HG03378 (cell line): ENCODE data around the gene EMC1.
"Not testable (repeated sequence)": the region's sequence is repeated elsewhere in the genome, so short reads cannot be mapped to it uniquely, and the experiment has no call there.

Source experiments
- ATAC-seq: cut with Tn5 transposase; IDR thresholded peaks from one replicate; pipeline ENCODE4 v1.9.1; 2021; ENCODE audit warnings: mild to moderate bottlenecking, moderate library complexity; ENCODE audit not compliant: unreplicated experiment

EMC1 gene

GRCh38 chr1:19196331-19196730 is 55.0 kb downstream of the EMC1 start:
- no peak for ATAC-seq

DNA sequence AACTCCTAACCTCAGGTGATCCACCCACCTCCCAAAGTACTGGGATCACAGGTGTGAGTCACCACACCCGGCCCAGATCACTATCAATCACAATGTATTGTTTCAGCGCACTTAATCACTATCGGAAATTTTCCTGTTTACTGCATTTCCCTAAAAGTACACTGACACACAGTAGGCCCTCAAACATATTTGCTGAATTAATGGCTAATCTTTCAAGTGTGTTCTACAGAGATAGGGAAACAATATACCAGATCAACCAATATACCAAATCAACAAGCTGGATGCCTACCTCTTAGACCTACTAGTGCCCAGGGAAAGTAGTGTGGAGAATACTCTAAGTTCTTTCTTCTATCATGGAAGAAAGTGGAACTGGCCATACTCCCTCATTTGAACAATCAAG is 58.3 kb downstream of the EMC1 start:
- no peak for ATAC-seq

DNA sequence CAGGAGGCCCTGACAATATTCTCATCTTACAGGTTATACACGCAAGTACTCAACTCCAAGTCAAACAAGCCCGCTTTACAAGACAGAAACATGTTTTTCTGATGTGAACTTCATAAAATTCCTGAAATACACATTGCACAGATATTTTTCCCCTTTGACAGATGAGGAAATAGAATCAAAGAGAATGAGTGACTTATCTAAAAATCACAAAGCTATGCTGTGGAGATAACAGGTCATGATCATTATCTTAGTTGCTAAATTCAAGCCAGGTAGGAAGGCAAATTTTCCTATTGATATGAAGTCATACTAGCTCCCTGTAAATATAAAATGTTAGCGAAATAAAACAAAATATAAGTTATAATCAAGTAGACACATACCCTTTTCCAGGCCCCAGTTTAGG is 59.5 kb downstream of the EMC1 start:
- ATAC-seq: no peak

GRCh38 chr1:19190468-19190867 is 60.9 kb downstream of the EMC1 start:
- ATAC-seq: no peak

GRCh38 chr1:19189270-19189669 is 62.1 kb downstream of the EMC1 start:
- no peak for ATAC-seq

- ATAC-seq: no peak
Measured at GRCh38 chr1:19187852-19188251, 63.5 kb downstream of the EMC1 start.

DNA sequence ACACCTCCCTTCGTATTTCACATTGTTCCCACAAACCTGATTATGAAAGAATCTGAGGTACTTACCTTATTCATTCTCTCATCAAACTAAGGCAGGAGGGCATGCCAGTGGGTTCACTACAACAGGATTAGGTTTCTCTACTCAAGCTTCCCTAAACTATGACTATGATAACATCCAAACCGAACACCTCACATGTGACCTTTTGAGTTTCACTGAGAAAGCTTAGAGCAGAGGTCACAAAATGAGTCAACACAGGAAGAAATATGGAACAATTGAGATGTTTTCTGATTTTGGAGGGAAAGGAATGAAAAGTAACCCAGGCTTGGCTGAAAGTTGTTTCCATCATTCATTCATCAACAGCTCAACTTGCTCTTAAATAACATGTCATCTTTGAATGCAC is 65.3 kb downstream of the EMC1 start:
- ATAC-seq: no peak

DNA sequence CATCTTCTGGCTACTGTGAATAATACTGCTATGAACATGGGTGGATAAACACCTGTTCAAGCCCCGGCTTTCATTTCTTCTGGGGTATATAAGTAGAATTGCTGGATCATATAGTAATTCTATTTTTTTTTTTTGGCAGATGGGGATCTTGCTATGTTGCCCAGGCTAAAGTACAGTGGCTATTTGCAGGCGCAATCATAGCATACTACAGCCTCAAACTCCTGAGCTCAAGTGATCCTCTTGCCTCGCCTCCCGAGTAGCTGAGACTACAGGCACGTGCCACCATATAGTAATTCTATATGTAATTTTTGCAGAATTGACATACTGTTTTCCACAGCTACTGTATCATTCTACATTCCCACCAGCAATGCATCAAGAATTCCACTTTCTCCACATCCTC is 69.1 kb downstream of the EMC1 start:
- ATAC-seq: no peak

DNA sequence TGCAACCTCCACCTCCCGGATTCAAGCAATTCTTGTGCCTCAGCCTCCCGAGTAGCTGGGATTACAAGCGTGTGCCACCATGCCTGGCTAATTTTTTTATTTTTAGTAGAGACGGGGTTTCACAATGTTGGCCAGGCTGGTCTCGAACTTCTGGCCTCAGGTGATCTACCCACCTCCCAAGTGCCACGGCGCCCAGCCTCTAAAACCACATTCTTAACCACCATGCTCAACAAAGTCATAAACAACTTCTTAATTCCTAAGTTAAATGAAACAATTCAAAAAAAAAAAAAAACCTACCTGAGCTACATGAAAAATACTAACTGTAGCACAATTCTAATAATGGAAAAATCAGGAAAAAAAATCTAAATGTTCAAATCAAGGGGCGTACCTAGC is 71.1 kb downstream of the EMC1 start:
- ATAC-seq: not testable (repeated sequence)

DNA sequence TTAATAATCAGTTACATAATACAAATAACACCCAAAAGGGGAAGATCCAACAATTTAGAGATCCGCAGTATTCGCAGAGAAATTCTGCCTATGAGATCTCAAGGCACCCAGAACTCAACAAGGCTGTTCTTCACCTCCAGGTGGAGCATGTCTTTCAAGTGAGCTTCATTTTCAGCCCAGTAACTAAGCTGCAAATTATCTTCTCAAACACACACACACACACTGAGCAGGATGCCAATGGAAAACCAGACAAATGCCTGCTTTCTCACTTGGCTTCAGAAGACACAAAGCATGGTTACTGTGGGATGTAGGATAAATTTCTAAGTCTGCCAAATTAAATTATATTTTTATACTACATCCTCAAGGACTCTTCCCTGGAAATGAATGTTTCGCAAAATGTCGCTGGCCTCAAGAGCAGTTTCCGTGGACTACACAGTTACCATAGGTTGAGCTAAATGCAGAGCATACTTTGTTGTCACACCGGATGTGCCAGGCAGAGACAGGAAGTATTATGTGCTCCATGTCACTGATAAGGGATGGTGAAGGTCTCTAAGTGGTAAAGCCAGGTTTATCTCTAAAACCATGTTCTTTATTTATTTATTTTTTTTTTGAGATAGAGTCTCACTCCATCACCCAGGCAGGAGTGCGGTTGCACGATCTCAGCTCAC is 71.6 kb downstream of the EMC1 start:
- ATAC-seq: no peak

DNA sequence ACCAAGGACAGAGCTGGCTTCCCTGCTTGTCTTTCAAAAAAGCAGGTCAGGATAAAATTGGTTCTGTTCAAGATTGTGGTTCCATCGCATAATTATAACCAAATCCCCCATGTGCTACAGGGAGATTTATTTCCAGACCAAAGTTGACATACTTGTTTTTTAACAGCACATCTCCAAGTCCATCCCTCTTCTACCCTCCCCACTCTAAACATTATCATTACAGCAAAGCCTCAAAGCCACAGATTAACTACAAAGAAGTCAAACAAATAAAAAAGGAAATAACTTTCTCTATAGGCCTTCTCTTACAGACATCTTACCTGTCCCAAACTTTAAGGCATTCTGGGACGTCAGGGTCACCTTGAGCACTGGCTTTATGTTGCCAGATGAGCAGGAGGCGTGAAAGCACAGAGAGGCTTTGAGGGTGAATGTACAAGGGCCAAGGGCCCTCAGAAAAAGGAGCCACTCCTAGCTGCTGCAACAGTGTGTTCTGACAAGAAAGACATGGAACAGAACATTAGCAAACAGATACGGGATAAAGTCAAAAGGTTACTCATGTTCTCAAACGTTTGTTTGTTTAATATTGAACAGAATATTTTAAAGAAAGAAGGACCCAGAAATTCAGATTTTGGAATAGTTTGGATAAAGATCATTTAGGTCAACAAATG is 72.5 kb downstream of the EMC1 start:
- ATAC-seq: no peak

- ATAC-seq: no peak
Measured at GRCh38 chr1:19177811-19178210, 73.5 kb downstream of the EMC1 start.

DNA sequence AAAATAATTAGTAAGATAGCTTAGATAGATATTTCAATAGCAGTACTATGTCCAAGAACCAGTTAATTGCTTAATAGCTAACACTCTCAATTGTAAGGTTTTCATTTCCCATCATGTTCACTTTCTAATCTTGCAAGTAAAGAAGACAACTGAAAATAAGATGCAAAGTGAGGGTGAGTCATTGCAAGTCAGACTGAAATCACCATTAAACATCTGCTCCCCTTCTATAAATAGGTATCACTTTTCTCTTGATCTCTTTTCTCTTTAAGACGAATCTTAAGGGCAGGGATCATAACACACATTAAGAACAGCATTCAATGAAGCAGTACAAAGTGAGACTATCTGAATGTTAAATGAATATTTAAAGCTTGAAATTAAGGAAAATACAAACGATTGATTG is 81.7 kb downstream of the EMC1 start:
- ATAC-seq: peak; percentile 61

- no peak for ATAC-seq
Measured at GRCh38 chr1:19167140-19167539, 84.2 kb downstream of the EMC1 start.

DNA sequence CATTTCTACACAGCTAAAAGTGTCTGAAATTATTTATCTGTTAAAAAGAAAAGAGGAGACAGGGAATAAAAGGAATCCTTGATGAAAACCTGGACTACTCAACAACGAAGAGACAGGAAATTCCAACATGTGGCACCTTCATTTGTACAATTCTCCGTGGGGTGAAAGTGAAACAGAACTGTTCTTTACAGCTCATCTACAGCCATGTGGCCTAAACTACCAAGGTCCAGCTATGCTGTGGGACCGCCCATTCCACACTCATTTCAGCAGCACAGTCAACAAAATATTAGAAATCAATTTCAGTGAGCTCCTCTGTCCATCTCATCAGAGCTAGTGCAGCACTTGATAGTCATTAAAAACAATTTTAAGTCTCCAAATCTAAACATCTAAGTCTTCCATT is 85.3 kb downstream of the EMC1 start:
- no peak for ATAC-seq
